Uterus (tissue), 4 donors: ENCODE data around the gene CCDC141. TPM values are rescaled to one million over a fixed set of nuclear protein-coding genes. Genes with fewer than 3 reads are reported as not detected.

Source experiments
- DNase-seq, 2 donors: peaks; one replicate each; pipeline ENCODE4 v3.0.0-alpha.2; 2019 to 2020
- H3K27ac ChIP-seq, 2 donors: fragments of 200-600 bp; sonication (generic); 1 replicate in 1 of 2; 2 replicates in 1 of 2; pipeline ENCODE4 v1.5.1; 2016 to 2018
- H3K27me3 ChIP-seq, 2 donors: fragments of 200-600 bp; sonication (generic); one replicate each; pipeline ENCODE4 v1.5.1; 2018 to 2019; ENCODE audit warnings: control low read depth in 1 of 2
- H3K36me3 ChIP-seq, 2 donors: fragments of 200-600 bp; sonication (generic); one replicate each; pipeline ENCODE4 v1.5.1; 2019; ENCODE audit warnings: control low read depth in 1 of 2
- H3K4me1 ChIP-seq, 2 donors: fragments of 200-600 bp; sonication (generic); one replicate each; pipeline ENCODE4 v1.5.1; 2018 to 2019; ENCODE audit warnings: control low read depth in 1 of 2
- H3K4me3 ChIP-seq, 2 donors: fragments of 200-600 bp; sonication (generic); 1 replicate in 1 of 2; 2 replicates in 1 of 2; pipeline ENCODE4 v1.5.1; 2018 to 2019; ENCODE audit warnings: mild to moderate bottlenecking in 1 of 2
- H3K9me3 ChIP-seq, 2 donors: fragments of 200-600 bp; sonication (generic); one replicate each; pipeline ENCODE4 v1.5.1; 2019; ENCODE audit warnings: control low read depth in 1 of 2
- CTCF ChIP-seq, 4 experiments: fragments of 200-600 bp in 2 of 4; fragments of 450-650 bp in 2 of 4; sonication (generic) in 2 of 4; IDR thresholded peaks; one replicate each; pipeline ENCODE4 v1.5.1; 2016 to 2019; ENCODE audit warnings: antibody characterized with exemption in 4 of 4, mild to moderate bottlenecking in 2 of 4, moderate library complexity in 1 of 4
- POLR2A ChIP-seq, 2 donors: fragments of 450-650 bp; IDR thresholded peaks; one replicate each; pipeline ENCODE4 v1.6.1; 2016; ENCODE audit warnings: antibody characterized with exemption in 2 of 2, mild to moderate bottlenecking in 1 of 2, moderate library complexity in 1 of 2
- intact Hi-C: fragments of 100-400 bp; cut with DNase I; formaldehyde crosslinking; loops from one replicate; pipeline ENCODE4 v1.15.1; 2023; ENCODE audit warnings: low total_unique reads
- total RNA-seq, 4 donors: library from RNA; depleted of rRNA in 3 of 4; stranded (reverse); fragments of >200 nt in 3 of 4; gene quantifications; one replicate each; pipeline versions ENCODE4 v1.1.0 to v1.2.4, GENCODE V29; 2014 to 2023
- donor health status: DM: yes; HTN: yes; CAD: no.

The CCDC141 gene
- total RNA-seq, 4 donors from 2014 or later: 0.29 to 10.2 (median 3.8) TPM

GRCh38 chr2:178999476-178999875, 50.5 kb downstream of the CCDC141 start:
- intact Hi-C loops: no loop called here
- Histone ChIP-seq H3K4me3 (no peak overlapping the region), H3K36me3 (no peaks in the 10 kb centered on the region), H3K4me1 (no peaks in the 10 kb centered on the region), H3K27me3 (no peaks in the 10 kb centered on the region), H3K9me3 (no peaks in the 10 kb centered on the region), H3K27ac (no peak overlapping the region)
- no peak for DNase-seq
- TF ChIP-seq POLR2A (IDR thresholded peaks at IDR 0.05) (no peak), CTCF (IDR thresholded peaks at IDR 0.05) (no peak)

- H3K27ac ChIP-seq: no peak overlapping the region
- H3K4me1 ChIP-seq: no peaks in the 10 kb centered on the region
- no peak overlapping the region for H3K4me3 ChIP-seq
- H3K36me3 ChIP-seq: no peaks in the 10 kb centered on the region
- DNase-seq: no peak
- no peaks in the 10 kb centered on the region for H3K9me3 ChIP-seq
- intact Hi-C loops: no loop called here
- no peaks in the 10 kb centered on the region for H3K27me3 ChIP-seq
- TF ChIP-seq POLR2A (IDR thresholded peaks at IDR 0.05) (no peak), CTCF (IDR thresholded peaks at IDR 0.05) (no peak)
Observed at GRCh38 chr2:178998539-178998938, 51.4 kb downstream of the CCDC141 start.

- Histone ChIP-seq H3K27ac (no peak overlapping the region), H3K27me3 (no peaks in the 10 kb centered on the region), H3K4me1 (no peaks in the 10 kb centered on the region), H3K36me3 (no peaks in the 10 kb centered on the region), H3K4me3 (no peak overlapping the region), H3K9me3 (no peaks in the 10 kb centered on the region)
- TF ChIP-seq POLR2A (IDR thresholded peaks at IDR 0.05) (no peak), CTCF (IDR thresholded peaks at IDR 0.05) (no peak)
- no peak for DNase-seq
- intact Hi-C loops: no loop called here
Observed at GRCh38 chr2:178997477-178997876, 52.5 kb downstream of the CCDC141 start.

GRCh38 chr2:178997067-178997466, 52.9 kb downstream of the CCDC141 start:
- intact Hi-C loops: no loop called here
- no peaks in the 10 kb centered on the region for H3K9me3 ChIP-seq
- TF ChIP-seq POLR2A (IDR thresholded peaks at IDR 0.05) (no peak), CTCF (IDR thresholded peaks at IDR 0.05) (no peak)
- no peak overlapping the region for H3K27ac ChIP-seq
- no peaks in the 10 kb centered on the region for H3K36me3 ChIP-seq
- no peaks in the 10 kb centered on the region for H3K4me1 ChIP-seq
- H3K27me3 ChIP-seq: no peaks in the 10 kb centered on the region
- no peak overlapping the region for H3K4me3 ChIP-seq
- no peak for DNase-seq

GRCh38 chr2:178994264-178994663, 55.7 kb downstream of the CCDC141 start:
- no peak overlapping the region for H3K27ac ChIP-seq
- intact Hi-C loops: no loop called here
- no peak for DNase-seq
- H3K9me3 ChIP-seq: no peaks in the 10 kb centered on the region
- TF ChIP-seq POLR2A (IDR thresholded peaks at IDR 0.05) (no peak), CTCF (IDR thresholded peaks at IDR 0.05) (no peak)
- no peaks in the 10 kb centered on the region for H3K36me3 ChIP-seq
- H3K27me3 ChIP-seq: no peaks in the 10 kb centered on the region
- no peaks in the 10 kb centered on the region for H3K4me1 ChIP-seq
- H3K4me3 ChIP-seq: no peak overlapping the region
